Kidney (tissue), 14 donors: ENCODE data around the gene ATL3. TPM values are rescaled to one million over a fixed set of nuclear protein-coding genes. Genes with fewer than 3 reads are reported as not detected.

Experiments used
- DNase-seq, 5 donors: peaks; one replicate each; pipeline ENCODE4 v3.0.0-alpha.2; 2013 to 2020
- FAIRE-seq: peaks from 2 replicates; lab custom pipeline; 2012; peaks lifted over from hg19 to GRCh38; lab: Jason Lieb, UNC
- H3K27ac ChIP-seq, 2 donors: one replicate each; pipeline ENCODE4 v1.7.0; 2013; ENCODE audit warnings: low read depth in 2 of 2, low read length in 2 of 2, inconsistent platforms in 1 of 2
- H3K27me3 ChIP-seq: one replicate; pipeline ENCODE4 v1.7.1; 2013; ENCODE audit warnings: low read length, inconsistent platforms; ENCODE audit not compliant: control insufficient read depth, insufficient read depth
- H3K36me3 ChIP-seq, 3 donors: one replicate each; pipeline versions ENCODE4 v1.7.0 to v1.7.1; 2013; ENCODE audit warnings: low read length in 3 of 3, control low read depth in 1 of 3, inconsistent platforms in 1 of 3; ENCODE audit not compliant: insufficient read depth in 3 of 3, control insufficient read depth in 2 of 3
- H3K4me1 ChIP-seq, 3 donors: one replicate each; pipeline versions ENCODE4 v1.7.0 to v1.7.1; 2013; ENCODE audit warnings: low read length in 3 of 3, inconsistent platforms in 1 of 3, low read depth in 1 of 3; ENCODE audit not compliant: control insufficient read depth in 2 of 3, insufficient read depth in 2 of 3
- H3K4me3 ChIP-seq, 3 donors: one replicate each; pipeline versions ENCODE4 v1.7.0 to v1.8.1; 2013; ENCODE audit warnings: low read length in 3 of 3, control low read depth in 1 of 3, inconsistent platforms in 1 of 3
- H3K9ac ChIP-seq, 3 donors: one replicate each; pipeline versions ENCODE4 v1.7.0 to v1.7.1; 2013; ENCODE audit warnings: low read length in 3 of 3, control low read depth in 1 of 3, inconsistent platforms in 1 of 3
- H3K9me3 ChIP-seq, 3 donors: one replicate each; pipeline versions ENCODE4 v1.7.0 to v1.7.1; 2013; ENCODE audit warnings: low read length in 3 of 3, control low read depth in 1 of 3, inconsistent platforms in 1 of 3; ENCODE audit not compliant: control insufficient read depth in 2 of 3, insufficient read depth in 1 of 3
- intact Hi-C: fragments of 100-400 bp; cut with DNase I; formaldehyde crosslinking; loops from one replicate; pipeline ENCODE4 v1.11.1; 2022
- polyA plus RNA-seq: library from polyadenylated mRNA; stranded (reverse); fragments of 350-450 nt; fragmentation: Illumina TruSeq; extraction: RNeasy Lipid Tissue Mini Kit (QIAGEN cat#74804); gene quantifications from one replicate; pipeline ENCODE4 v1.2.3, GENCODE V29; 2014; ENCODE audit warnings: low read depth, low replicate concordance; ENCODE audit not compliant: insufficient read depth
- total RNA-seq: library from RNA; stranded (reverse); fragmentation: NEBNext Ultra II Directional; extraction: Animal tissue kit (Norgen Biotek cat#: 25700); gene quantifications from one replicate; pipeline ENCODE4 v1.2.1, GENCODE V29; 2021
- TF ChIP-seq, protein P1 (sequence below): IDR thresholded peaks from 3 replicates; pipeline ENCODE4 v1.5.1; 2012; ENCODE audit warnings: mild to moderate bottlenecking, moderate library complexity, borderline replicate concordance; ENCODE audit not compliant: insufficient read depth; ENCODE audit errors: extremely low read depth
- donor health status: control.
- donor health status: control.
- donor health status: control.
- donor health status: control.
- donor health status: control.
- donor health status: DM: yes; HTN: yes; CAD: no.
- donor health status: Normal renal cell carcinoma (clear cell type).

Gene ATL3
- total and polyA plus RNA-seq, 2 donors from 2014 or later = 11.4 to 78.3 TPM

DNA sequence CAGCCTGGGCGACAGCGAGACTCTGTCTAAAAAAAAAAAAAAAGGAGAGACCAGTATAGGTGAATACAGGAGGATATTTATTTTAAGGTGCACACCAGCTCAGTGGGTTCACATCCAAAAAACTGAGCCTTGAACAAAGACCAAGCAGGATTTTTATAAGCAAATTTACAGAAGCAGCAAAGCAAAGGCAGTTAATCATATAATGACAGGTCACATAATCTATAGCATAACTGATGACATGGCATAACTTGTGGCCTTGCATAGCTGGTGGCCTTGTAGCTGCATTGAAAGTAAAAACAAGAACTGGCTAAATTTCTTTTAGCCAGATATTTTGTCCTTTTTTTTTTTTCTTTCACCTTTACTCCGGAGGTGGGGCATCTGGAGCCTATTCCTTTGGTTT is 54.2 kb downstream of the ATL3 start:
- no peak for FAIRE-seq
- intact Hi-C loops = no loop called here
- no peaks in the 10 kb centered on the region for H3K9me3 ChIP-seq

DNA sequence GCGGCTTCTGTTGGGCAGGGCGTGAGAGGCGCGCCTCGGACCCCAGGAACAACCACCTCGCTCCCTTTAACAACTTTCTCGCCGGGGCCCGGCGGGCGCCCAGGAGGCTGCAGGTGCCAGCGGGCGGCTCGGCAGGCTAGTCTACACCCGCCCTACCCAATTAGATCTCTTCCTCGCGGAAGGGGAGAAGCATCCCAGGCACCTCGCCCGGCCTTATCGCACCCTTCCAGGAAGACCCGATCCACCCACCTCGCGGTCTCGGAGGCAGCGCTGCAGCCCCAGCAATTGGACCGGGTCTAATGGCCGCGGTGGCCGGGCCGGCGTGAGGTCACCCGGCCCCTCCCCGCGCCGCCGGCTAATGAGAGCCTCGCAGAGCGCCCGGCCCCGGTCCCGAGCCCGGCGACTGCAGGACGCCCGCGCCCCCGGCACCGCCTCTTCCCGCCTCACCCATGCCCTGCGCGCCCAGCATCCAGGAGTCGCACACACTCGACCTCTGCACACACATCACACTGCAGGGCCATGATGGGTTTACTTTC is 57.0 kb downstream of the ATL3 start, which contains the start of gene PLAAT3:
Gene PLAAT3, minus strand, starts transcription at position 298 of the 536 bp plus-strand sequence. CDS start 419 bp downstream, outside the sequence.
- Histone ChIP-seq H3K27me3 (no peaks in the 10 kb centered on the region), H3K9me3 (no peaks in the 10 kb centered on the region), H3K4me3 (peak within 1 kb of the TSS; percentile 42 to 83 (median 82)), H3K4me1 (peaks cover 0 to 14% (median 13%) of the 10 kb centered on the region in 3 donors), H3K27ac (peak within 1 kb of the TSS; percentile 86 to 89), H3K9ac (peak within 1 kb of the TSS in 2 of 3 donors; percentile 73 to 89), H3K36me3 (no peaks in the 10 kb centered on the region)
- TF ChIP-seq, protein P1, sequence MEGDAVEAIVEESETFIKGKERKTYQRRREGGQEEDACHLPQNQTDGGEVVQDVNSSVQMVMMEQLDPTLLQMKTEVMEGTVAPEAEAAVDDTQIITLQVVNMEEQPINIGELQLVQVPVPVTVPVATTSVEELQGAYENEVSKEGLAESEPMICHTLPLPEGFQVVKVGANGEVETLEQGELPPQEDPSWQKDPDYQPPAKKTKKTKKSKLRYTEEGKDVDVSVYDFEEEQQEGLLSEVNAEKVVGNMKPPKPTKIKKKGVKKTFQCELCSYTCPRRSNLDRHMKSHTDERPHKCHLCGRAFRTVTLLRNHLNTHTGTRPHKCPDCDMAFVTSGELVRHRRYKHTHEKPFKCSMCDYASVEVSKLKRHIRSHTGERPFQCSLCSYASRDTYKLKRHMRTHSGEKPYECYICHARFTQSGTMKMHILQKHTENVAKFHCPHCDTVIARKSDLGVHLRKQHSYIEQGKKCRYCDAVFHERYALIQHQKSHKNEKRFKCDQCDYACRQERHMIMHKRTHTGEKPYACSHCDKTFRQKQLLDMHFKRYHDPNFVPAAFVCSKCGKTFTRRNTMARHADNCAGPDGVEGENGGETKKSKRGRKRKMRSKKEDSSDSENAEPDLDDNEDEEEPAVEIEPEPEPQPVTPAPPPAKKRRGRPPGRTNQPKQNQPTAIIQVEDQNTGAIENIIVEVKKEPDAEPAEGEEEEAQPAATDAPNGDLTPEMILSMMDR = no peak
- intact Hi-C loops = no loop called here
- no peak for FAIRE-seq
- peak; percentile 38 to 94 (median 60) for DNase-seq

More for the DNA sequence above, 54.2 kb downstream of the ATL3 start:
- H3K9ac ChIP-seq = no peak overlapping the region
- H3K27ac ChIP-seq = no peak overlapping the region
- H3K36me3 ChIP-seq = no peaks in the 10 kb centered on the region
- no peak overlapping the region for H3K4me3 ChIP-seq
- TF ChIP-seq, protein P1 = no peak
- DNase-seq = no peak
- H3K4me1 ChIP-seq = peaks cover 0 to 2% (median 0%) of the 10 kb centered on the region in 3 donors
- no peaks in the 10 kb centered on the region for H3K27me3 ChIP-seq

DNA sequence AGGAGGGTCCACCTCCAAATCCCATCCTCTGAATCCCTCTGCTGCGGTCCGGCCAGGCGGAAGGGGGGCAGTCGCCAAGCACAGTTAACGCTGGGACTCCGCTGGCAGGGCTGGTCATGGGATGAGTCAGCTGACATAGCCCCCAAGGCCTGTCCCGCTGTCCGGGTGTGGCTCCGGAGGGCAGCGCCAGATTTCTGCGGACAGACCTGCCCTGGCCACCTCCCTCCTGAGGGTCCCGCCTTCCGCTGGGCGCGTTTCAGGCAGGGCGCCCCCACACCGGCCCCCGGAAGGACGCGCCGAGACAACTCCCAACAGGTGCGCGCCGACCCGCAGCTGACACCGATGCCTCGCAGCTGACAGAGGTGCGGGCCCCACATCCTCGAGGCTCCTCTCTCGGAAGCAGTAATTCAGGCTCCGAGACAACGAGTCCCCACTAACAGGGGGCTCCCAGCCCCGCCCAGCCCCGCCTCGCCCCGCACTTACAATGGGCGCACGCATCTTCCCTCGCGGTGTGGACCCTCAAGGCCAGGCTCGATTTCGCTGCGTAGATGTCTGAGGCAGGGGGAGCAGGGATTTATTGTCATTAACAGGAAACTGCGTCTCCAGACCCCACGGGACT is 57.5 kb downstream of the ATL3 start:
- TF ChIP-seq, protein P1 = no peak
- no peaks in the 10 kb centered on the region for H3K9me3 ChIP-seq
- intact Hi-C loops = no loop called here
- H3K36me3 ChIP-seq = no peaks in the 10 kb centered on the region
- peak overlapping the region; percentile 86 to 89 for H3K27ac ChIP-seq
- H3K9ac ChIP-seq = peak overlapping the region in 2 of 3 donors; percentile 73 to 89
- H3K4me3 ChIP-seq = peak overlapping the region; percentile 42 to 83 (median 82)
- peaks cover 0 to 19% (median 13%) of the 10 kb centered on the region in 3 donors for H3K4me1 ChIP-seq
- no peaks in the 10 kb centered on the region for H3K27me3 ChIP-seq
- DNase-seq (peak; percentile 63 to 85 (median 66)), FAIRE-seq (no peak)
